Large intestine (tissue), 3 donors: Measurements from ENCODE around the gene COL1A1. TPM values are rescaled to one million over a fixed set of nuclear protein-coding genes. Genes with fewer than 3 reads are reported as not detected.
A peak's percentile ranks its signal among the peaks of the same experiment; 100 is the strongest.

Experiments
- DNase-seq, 2 donors: peaks; one replicate each; pipeline versions ENCODE4 v3.0.0 to v3.0.0-alpha.2; 2013
- H3K27ac ChIP-seq: one replicate; pipeline ENCODE4 v1.5.1; 2013; ENCODE audit warnings: low read length
- H3K27me3 ChIP-seq: 2 replicates; pipeline ENCODE4 v1.6.1; 2013; ENCODE audit warnings: low read length; ENCODE audit not compliant: control insufficient read depth, insufficient read depth
- H3K36me3 ChIP-seq: 2 replicates; pipeline ENCODE4 v1.6.1; 2013; ENCODE audit warnings: low read length; ENCODE audit not compliant: control insufficient read depth, insufficient read depth
- H3K4me1 ChIP-seq: one replicate; pipeline ENCODE4 v1.6.1; 2013; ENCODE audit warnings: low read length; ENCODE audit not compliant: control insufficient read depth, insufficient read depth
- H3K4me3 ChIP-seq: one replicate; pipeline ENCODE4 v1.5.1; 2013; ENCODE audit warnings: low read length
- H3K9me3 ChIP-seq: one replicate; pipeline ENCODE4 v1.6.1; 2013; ENCODE audit warnings: mild to moderate bottlenecking, low read depth, low read length, moderate library complexity; ENCODE audit not compliant: control insufficient read depth
- WGBS: methylation state at CpG from one replicate; pipeline ENCODE4 v1.1.5; 2013; ENCODE audit warnings: low lambda C conversion rate; ENCODE audit not compliant: insufficient coverage; 5-methylcytosine and 5-hydroxymethylcytosine counted together
- polyA plus RNA-seq: library from polyadenylated mRNA; unstranded; fragments of 120-200 nt; gene quantifications from one replicate; pipeline ENCODE4 v1.2.1, GENCODE V29; 2013

The COL1A1 gene
- polyA plus RNA-seq, 1 donor: 488 TPM

DNA sequence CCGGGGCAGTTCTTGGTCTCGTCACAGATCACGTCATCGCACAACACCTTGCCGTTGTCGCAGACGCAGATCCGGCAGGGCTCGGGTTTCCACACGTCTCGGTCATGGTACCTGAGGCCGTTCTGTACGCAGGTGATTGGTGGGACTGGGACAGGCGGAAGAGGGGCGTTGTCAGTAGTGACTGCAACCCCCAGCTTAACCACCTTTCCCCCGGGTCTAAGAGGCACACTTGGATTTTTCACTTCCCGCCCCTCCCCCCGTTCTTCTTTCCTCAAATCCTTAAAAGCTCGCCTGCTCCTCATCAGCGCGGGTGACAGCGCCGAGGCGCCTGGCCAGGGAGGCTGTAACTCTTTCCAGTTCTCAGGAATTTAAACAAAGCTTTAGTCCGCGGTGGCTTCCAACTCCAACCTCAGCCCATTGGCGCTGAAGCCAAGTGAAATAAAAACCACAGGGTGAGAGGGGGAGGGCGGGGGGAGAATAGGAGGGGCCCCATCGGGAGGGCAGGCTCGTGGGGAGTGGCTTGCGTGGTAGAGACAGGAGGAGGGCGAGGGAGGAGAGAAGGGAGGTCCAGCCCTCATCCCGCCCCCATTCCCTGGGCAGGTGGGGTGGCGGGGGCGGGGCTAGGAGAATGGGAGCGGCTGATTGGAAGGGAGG is 1.5 kb downstream of the COL1A1 start:
- peaks cover 8% of the 10 kb centered on the region for H3K4me1 ChIP-seq
- 0% methylated on average over 5 of the region's 36 CpGs for WGBS

DNA sequence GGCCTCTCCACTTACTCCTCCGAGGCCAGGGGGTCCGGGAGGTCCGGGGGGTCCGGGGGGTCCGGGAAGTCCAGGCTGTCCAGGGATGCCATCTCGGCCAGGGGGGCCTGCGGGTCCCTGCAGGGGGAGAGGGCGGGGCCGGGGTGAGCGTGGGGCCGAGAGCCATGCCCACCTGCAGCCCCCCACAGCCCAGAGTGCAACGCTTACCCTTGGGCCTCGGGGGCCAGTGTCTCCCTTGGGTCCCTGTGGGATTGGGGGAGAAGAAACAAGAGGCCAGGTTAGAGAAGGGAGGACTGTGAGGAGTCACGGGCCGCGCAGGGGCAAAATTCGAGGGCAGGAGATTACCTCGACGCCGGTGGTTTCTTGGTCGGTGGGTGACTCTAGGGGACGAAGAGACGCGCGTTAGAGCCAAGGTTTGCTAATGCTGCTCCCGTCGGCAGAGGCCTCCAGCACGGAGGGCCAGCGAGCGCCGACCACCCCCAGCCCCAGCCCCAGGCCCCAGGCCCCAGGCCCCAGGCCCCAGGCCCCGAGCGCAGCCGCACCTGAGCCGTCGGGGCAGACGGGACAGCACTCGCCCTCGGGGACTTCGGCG is 2.1 kb downstream of the COL1A1 start:
- Histone ChIP-seq H3K36me3 (peaks cover 44% of the 10 kb centered on the region), H3K27ac (peak overlapping the region; percentile 89), H3K4me1 (peaks cover 8% of the 10 kb centered on the region), H3K9me3 (peaks cover 3% of the 10 kb centered on the region), H3K4me3 (peak overlapping the region; percentile 78), H3K27me3 (peaks cover 30% of the 10 kb centered on the region)
- WGBS: no CpG with 5 or more reads among the region's 41 CpGs
- DNase-seq: no peak

More for the DNA sequence above, 1.5 kb downstream of the COL1A1 start:
- peaks cover 37% of the 10 kb centered on the region for H3K36me3 ChIP-seq
- peak overlapping the region; percentile 89 for H3K27ac ChIP-seq
- DNase-seq: peak; percentile 90 to 92
- peaks cover 36% of the 10 kb centered on the region for H3K27me3 ChIP-seq
- H3K9me3 ChIP-seq: peaks cover 3% of the 10 kb centered on the region
- peak overlapping the region; percentile 78 for H3K4me3 ChIP-seq

DNA sequence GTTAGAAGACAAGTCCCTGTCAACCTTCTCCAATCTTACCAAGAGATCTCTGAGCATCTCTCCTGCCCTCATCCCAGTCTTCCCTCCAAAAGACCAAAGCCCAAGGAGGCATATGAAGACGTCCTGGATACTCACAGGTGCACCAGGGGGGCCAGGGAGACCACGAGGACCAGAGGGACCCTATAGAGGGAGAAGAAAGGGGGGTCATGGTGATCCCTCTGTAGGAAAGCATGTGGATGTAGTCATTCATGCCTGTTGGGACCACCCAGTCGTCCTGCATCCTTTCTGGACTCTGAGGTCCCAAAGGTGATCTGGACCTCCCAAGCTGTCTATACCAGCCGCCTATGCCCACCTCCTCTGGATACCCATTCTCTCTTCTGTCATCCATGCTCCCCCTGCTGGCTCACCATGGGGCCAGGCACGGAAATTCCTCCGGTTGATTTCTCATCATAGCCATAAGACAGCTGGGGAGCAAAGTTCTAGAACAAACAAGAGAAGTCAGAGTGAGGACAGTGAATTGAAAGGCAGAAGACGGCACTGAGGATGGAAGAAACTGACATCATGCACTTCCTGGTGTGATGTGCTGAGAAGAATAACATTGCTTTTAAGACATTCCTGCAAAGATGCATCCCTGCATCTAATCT is 3.3 kb downstream of the COL1A1 start:
- peaks cover 24% of the 10 kb centered on the region for H3K27me3 ChIP-seq
- peak overlapping the region; percentile 65 for H3K27ac ChIP-seq
- peak overlapping the region; percentile 78 for H3K4me3 ChIP-seq
- H3K4me1 ChIP-seq: peaks cover 8% of the 10 kb centered on the region
- peaks cover 53% of the 10 kb centered on the region for H3K36me3 ChIP-seq
- peaks cover 3% of the 10 kb centered on the region for H3K9me3 ChIP-seq
- WGBS: 20% methylated on average over 1 of the region's 7 CpGs
- peak; percentile 79 to 83 for DNase-seq

DNA sequence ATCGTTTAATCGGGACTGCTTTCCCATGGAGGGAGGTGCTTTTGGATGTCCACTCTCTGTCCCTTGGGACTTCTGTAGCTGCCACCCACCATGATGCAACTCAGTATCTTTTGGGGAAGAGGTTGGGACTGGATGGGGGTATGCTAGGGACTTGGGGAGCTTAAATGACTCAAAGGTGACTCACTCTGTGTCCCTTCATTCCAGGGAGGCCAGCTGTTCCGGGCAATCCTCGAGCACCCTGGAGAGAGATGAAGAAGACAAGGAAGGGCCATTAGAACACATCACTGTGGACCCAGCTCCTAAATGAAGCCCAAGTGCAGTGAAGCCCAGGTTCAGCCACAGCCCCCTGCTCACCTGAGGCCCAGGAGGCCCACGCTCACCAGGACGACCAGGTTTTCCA is 4.6 kb downstream of the COL1A1 start:
- H3K4me3 ChIP-seq: no peak overlapping the region
- DNase-seq: no peak
- WGBS: no CpG with 5 or more reads among the region's 6 CpGs

DNA sequence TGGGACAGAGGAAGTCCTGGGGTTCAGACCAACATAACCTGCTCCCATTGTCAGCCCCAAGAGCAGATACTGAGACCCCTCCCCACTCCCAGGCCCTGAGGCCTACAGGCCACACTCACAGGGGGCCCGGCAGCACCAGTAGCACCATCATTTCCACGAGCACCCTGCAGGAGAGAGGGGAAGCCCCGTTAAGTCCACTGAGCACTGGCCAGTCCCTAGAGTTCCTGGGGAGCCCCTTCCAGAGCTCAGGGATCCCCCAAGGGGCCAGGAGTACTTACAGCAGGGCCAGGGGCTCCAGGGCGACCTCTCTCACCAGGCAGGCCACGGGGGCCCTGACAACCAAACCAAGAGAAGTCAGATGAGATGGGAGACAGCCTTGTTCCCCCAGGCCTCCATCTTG is 5.4 kb downstream of the COL1A1 start:
- Histone ChIP-seq H3K27me3 (peaks cover 4% of the 10 kb centered on the region), H3K27ac (no peak overlapping the region), H3K4me3 (no peak overlapping the region), H3K36me3 (peaks cover 73% of the 10 kb centered on the region), H3K4me1 (peaks cover 6% of the 10 kb centered on the region), H3K9me3 (no peaks in the 10 kb centered on the region)
- WGBS: no CpG with 5 or more reads among the region's 5 CpGs
- DNase-seq: no peak

More for the DNA sequence above, 4.6 kb downstream of the COL1A1 start:
- Histone ChIP-seq H3K9me3 (peaks cover 3% of the 10 kb centered on the region), H3K4me1 (peaks cover 8% of the 10 kb centered on the region), H3K27me3 (peaks cover 12% of the 10 kb centered on the region), H3K27ac (peak overlapping the region; percentile 34), H3K36me3 (peaks cover 66% of the 10 kb centered on the region)

DNA sequence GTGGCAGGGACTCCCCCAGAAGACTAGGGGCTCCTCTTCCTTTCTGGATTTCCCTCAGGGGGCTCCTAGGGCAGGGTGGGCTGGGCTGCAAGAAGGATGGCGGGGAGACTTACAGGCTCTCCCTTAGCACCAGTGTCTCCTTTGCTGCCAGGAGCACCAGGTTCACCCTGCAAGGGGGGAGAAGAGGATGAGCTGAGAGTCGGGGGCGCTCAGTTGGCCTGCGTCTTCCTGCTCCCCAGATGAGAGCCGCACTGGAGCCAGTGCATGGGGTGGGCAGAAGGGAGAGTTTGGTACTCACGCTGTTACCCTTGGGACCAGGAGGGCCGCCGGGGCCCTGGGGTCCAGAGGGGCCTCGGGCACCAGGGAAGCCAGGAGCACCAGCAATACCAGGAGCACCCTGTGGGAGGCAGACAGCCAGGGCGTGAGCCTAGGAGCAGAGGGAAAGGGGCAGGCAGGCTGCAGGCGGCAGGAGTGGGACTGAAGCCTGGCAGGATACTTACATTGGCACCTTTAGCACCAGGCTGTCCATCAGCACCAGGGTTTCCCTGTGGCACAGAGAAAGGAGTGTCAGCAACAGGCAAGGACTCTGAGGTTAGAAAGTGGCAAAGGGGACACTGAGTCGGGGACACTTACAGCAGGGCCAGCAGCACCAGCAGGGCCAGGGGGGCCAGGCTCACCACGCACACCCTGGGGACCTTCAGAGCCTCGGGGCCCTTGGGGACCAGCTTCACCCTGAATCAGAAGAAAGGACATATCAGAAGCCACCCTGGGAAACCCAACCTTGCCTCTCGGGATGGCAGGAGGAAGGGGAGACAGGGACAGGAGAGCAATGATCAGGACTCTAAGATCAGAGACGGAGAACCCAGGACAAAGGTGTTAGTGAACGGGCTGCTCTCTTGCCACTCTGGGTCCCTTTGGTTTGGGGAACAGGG is 6.2 kb downstream of the COL1A1 start:
- H3K4me1 ChIP-seq: peaks cover 3% of the 10 kb centered on the region
- no peak overlapping the region for H3K27ac ChIP-seq
- H3K27me3 ChIP-seq: no peaks in the 10 kb centered on the region
- H3K36me3 ChIP-seq: peaks cover 82% of the 10 kb centered on the region
- no CpG with 5 or more reads among the region's 17 CpGs for WGBS
- H3K4me3 ChIP-seq: no peak overlapping the region
- H3K9me3 ChIP-seq: no peaks in the 10 kb centered on the region
- no peak for DNase-seq

DNA sequence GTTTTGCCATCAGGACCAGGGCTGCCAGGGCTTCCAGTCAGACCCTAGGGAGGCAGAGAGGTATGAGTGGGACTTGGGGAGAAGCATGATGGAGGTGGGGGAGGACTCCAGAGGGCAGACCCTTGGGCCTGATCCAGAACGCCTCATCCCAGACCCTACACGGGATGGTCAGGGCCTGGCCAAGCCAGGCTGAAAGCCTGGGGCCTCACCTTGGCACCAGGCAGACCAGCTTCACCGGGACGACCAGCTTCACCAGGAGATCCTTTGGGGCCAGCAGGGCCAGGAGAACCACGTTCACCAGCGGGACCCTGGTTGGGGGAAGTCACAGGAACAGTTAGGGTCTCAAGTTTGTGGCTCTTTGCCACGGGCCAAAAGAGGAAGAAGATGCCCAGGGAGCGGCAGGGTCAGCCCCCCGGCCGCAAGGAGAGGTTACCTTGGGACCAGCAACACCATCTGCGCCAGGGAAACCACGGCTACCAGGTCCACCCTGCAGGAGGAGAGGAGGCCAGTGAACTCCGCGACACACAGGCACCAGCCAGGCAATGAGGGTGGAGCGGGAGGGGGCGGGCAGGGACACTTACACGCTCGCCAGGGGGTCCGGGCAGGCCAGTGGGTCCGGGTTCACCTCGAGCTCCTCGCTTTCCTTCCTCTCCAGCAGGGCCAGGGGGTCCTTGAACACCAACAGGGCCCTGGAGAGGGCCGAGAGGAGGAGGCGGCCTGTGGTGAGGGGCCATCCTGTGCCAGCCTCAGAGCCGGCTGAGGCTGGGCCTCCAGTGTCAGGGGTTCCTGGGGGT is 7.1 kb downstream of the COL1A1 start:
- Histone ChIP-seq H3K27ac (no peak overlapping the region), H3K4me3 (no peak overlapping the region), H3K27me3 (no peaks in the 10 kb centered on the region), H3K4me1 (peaks cover 3% of the 10 kb centered on the region), H3K9me3 (no peaks in the 10 kb centered on the region), H3K36me3 (peaks cover 90% of the 10 kb centered on the region)
- no CpG with 5 or more reads among the region's 25 CpGs for WGBS
- DNase-seq: no peak

DNA sequence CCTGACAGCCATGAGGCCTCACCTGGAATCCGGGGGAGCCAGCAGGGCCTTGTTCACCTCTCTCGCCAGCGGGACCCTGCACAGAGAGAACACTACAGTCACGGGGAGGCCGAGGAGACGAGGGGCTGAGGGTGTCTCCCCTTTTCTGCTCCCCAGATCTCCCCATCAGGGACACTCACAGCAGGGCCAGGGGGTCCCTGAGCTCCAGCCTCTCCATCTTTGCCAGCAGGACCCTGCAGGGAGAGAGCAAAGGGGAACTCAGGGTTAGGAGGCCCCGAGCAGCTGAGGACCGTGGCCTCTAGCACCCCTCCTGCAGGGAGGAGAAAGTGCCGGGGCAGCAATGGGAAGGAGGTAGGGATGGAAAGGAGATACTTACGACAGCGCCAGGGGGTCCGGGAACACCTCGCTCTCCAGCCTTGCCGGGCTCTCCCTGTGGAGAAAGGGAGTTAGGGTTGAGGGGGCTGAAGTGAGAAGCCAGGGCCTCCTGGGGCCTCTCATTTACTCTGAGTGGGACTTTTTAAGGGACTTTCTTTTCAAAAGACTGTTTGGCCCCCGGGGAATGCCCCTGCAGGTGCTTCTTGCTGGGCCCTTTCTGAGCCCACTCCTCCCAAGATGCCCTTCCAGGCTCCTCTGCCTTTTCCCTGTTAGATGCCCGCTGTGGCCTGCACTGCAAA is 8.7 kb downstream of the COL1A1 start:
- no peak for DNase-seq
- Histone ChIP-seq H3K9me3 (no peaks in the 10 kb centered on the region), H3K27ac (no peak overlapping the region), H3K27me3 (no peaks in the 10 kb centered on the region), H3K4me1 (no peaks in the 10 kb centered on the region), H3K36me3 (peaks cover 97% of the 10 kb centered on the region), H3K4me3 (no peak overlapping the region)
- no CpG with 5 or more reads among the region's 16 CpGs for WGBS

DNA sequence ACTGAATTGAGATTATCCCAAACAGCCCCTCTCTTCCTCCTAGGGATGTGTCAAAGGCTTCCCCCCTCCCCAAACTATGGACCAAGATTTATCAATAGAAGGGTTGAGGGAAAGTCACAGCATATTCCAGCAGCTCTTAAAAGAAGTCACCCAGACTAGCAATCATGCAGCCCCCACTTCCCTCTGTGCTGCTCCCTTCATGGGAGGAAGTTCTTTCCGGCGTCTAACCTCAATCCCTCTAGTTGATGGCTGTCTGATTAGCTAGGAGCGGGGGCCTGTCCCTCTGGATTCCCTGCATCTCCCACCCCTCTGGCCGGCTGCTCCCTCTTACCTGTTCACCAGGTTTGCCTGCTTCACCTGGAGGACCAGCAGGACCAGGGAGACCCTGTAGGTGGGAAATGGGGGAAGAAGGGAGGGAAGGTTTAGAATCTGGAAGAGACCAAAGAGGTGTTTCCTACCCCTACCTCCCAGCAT is 9.2 kb downstream of the COL1A1 start:
- no peak for DNase-seq
- no peaks in the 10 kb centered on the region for H3K27me3 ChIP-seq
- H3K9me3 ChIP-seq: no peaks in the 10 kb centered on the region
- H3K4me1 ChIP-seq: no peaks in the 10 kb centered on the region
- H3K27ac ChIP-seq: no peak overlapping the region
- peaks cover 97% of the 10 kb centered on the region for H3K36me3 ChIP-seq
- WGBS: no CpG with 5 or more reads among the region's 4 CpGs
- no peak overlapping the region for H3K4me3 ChIP-seq
